Activated CD8-positive, alpha-beta memory T cell treated with anti-CD3 and anti-CD28 coated beads for 48 hours (primary cell): ENCODE data around the gene POLN.
"Not testable (repeated sequence)": the region's sequence is repeated elsewhere in the genome, so short reads cannot be mapped to it uniquely, and the experiment has no call there.

Source experiments
- DNase-seq, 3 experiments: peaks; one replicate each; pipeline ENCODE4 v3.0.0-alpha.2; 2020; ENCODE audit warnings: low read depth in 2 of 3, low spot score in 2 of 3

POLN gene

DNA sequence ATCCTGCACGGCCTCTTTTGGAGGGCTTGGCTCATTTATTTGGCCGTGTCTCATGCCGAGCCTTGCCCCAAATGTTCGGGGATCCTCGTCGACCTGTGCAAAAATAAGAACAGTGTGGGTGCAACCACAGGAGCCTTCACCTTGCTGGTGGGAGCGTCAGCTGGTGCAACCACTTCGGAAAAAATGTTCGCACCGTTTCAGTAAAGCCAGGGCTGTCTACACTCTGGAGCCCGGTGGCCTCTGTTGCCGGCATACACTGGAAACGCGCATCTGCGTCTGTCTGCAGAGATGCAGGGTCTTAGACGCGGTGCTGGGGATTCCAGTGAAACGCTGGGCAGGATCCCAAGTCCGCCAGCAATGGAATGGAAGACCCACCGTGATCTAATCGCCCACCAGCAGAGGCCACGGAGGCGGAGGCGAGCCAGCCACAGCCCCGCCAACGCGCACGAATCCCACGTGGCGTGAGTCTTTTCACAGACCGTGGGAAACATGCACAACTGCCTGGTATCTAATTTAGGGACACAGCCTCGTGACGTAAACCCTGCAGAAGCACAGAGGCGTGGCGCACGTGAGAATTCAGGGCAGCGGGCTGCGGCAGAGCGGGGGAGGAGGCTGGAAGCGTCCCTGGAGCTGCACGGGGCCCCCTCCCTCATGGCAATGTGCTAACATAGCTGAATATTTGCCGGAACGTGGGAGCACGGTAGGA, 33.8 kb upstream of the POLN start:
- DNase-seq, result no peak

DNA sequence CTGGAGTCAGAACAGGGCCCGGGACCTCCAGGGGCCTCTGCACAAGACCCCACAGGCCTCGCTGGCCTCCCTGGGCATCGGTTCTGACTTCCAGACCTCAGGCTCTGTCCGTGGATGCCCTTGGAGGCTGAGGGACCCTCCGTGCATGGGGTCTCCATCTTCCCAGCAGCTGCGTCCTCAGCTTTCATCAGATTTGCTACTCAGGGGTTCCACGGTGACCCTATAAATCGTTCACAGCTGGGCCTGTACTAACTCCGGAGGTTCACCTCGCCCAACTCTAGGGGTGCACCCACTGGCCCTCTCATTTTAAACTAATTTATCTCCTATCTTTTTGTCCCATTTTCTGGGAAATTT, 33.1 kb upstream of the POLN start:
- not testable (repeated sequence) for DNase-seq

DNA sequence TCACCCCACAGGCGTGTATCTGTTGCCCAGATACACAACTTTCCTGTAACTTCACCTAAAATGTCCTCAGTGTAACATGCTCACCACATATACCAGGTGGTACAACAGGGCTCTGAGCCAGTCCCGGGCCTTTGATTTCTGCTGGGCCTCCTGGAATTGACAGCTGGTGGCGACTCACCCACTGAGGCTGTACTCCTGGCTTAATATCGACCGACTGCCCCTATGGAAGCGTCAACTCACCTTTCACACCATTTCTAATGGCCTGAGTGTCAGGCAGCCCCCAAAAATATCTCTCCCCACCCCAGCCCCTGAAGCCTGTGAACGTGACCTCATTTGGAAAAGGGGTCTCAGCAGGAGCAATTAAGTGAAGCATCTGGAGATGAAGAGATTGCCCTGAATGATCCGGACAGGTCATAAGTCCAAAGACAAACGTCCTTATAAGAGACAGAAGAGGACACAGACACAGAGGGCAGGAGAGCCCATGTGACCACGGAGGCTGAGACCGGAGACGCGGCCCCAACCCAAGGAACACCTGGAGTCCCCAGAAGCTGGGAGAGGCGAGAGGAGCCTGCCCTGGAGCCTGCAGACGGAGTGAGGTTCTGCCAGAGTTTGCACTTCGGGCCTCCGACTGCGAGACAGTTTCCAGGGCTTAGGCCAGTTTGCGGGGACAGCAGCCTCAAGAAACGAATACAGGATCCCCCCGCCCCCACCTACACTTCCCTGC, 32.6 kb upstream of the POLN start:
- DNase-seq, result no peak

GRCh38 chr4:2273657-2274319, 31.9 kb upstream of the POLN start:
- DNase-seq, result no peak

- DNase-seq, result no peak
Measured at GRCh38 chr4:2273221-2273620, 31.3 kb upstream of the POLN start.

DNA sequence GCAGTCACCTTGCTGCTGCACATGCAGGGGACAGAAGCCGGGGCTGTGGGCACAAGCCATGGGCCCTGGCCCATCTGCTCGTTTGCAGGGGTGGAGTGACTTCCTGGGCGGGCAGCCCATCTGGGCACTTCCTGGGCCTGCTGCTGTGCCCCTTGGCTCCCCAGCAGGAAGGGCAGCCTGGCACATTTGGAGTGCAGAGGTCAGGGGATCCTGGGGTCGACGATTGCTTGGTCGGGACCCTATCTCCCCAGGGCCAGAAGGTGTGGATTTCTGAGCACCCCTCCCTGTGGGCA, 30.9 kb upstream of the POLN start:
- DNase-seq, result no peak

- DNase-seq, result no peak
Measured at GRCh38 chr4:2272026-2272827, 30.3 kb upstream of the POLN start.

DNA sequence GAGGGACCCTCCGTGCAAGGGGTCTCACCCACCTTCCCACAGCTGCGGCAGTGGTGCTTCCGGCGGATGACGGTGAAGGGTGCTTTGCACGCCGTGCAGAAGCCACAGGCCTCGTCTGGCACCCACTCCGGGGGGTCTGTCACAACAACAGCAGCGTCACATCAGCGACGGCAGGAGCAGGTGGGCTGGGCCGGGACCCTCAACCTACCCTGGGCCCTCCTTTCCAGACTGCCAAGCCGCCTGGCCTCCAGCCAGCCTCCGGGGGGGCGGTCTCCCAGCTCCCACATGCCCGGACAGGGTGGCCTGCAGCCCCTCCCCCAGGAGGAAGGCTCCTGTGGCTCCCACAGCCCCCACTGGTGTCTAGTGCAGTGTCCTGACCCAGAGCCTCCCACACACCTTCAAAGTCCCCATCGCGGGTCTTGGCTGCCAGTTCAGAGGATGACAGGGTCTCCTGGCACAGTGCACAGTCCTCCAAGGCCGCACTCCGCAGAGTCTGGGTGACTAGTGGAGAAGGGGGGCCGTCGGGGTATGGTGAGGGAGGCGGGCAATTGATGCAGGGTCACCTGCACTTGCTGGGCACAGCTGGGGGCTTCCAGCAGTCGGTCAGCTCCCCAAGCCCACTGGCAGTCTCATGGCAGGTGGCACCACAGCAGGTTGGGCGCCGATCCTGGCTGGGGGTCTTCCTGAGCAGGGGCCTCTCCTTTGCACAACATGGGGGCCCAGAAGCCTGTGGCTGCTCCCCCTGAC, 29.5 kb upstream of the POLN start:
- no peak for DNase-seq

- DNase-seq, result no peak
Measured at GRCh38 chr4:2270341-2271165, 28.6 kb upstream of the POLN start.

DNA sequence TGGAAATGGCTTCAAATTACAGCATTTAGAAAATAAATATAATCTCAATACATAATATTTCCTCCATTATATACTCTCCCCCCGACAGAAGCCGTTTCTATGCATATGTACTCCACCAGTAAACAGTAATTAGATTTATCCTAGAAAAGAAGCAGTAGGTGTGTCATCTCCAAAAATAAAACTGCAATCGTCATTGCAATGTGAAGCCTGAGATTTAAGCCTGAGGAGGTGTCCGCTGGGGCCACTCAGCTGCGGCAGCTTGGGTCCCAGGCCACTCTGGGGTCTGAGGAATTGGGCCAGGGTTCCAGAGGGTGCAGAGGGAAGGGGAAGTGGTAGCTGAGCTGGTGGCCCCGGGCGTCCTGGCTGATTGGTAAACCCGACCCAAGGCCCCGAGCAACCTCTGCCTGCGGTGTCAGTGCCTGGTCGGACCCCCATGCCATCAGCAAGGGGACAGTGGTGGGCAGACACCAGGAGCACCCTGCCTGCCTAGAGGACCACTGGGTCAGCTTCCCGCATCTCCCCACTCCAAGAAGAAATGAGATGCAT, 27.8 kb upstream of the POLN start:
- DNase-seq, result no peak

DNA sequence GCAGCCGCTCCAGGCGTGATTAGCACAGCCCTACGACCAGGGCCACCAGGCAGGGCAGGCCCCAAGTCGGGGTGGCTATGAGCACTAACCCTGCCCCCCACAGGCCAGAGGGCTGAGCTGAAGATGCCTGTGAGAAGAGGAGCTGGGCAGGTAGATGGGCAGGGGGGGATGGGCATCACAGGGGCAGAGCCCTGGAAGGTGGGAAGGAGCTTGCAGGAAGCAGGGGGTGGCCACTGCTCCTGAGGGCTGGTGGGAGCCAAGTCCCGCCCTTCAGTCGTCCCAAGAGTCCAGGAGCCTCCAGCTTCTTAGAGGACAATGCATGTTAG, 27.2 kb upstream of the POLN start:
- no peak for DNase-seq

DNA sequence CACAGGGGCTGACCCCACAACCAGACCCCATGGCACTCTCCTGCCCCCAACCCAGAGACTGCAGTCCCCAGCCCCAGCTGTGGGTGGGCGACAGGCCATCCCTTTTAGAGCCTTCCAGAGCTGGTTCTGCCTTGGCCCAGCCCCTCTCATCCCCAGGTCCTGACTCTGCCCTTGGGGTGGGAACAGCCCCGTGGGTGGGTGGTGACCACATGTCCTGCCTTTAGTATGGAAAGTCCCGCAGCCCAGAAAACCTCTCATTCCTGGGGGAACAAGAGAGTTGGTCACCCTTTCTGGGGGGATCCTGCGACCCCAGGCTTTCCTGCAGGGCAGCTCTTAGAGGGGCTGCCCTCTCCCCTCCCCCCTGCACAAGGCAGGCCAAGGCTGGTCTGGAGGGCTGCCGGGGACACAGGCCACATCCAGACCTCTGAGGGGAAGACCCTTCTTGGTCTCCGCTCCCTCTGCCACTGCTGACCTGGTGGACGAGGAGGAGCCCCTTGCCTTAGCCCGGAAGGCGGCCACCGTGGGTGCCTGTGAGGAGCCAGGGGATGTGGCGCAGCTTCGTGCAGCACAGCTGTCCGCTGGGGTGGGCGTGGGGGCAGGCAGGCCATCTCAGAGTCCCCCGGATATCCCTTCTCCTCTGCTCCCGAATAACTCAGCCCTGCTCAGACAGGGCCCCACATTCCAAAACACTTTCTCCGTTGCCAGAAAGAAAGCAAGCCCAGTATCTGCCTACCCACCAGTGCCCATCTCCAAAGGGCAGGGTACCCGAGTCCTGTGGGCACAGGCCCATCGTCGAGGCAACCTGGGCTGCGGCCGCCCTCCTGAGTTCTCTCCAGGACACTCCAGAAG, 26.7 kb upstream of the POLN start:
- no peak for DNase-seq

DNA sequence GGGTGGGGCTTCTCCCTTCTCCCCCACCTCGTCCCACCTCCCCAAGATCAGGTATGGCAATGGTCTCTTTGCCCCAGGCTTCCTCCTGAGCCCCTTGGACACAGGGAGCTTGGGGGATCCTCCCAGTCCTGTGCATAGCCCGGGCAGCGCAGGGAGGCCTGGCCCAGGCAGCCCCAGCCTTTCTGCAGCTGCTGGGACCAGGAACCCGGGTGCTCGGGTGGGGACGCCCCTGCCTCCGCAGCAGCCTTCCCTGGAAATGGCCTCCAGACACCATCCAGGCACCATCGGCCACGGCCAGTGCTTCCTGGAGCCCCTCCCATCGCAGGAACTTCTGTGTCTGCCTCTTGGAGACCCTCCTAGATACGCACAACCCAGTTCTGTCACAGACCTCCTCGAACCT, 25.9 kb upstream of the POLN start:
- DNase-seq, result no peak

- DNase-seq, result no peak
Measured at GRCh38 chr4:2267320-2267811, 25.4 kb upstream of the POLN start.

DNA sequence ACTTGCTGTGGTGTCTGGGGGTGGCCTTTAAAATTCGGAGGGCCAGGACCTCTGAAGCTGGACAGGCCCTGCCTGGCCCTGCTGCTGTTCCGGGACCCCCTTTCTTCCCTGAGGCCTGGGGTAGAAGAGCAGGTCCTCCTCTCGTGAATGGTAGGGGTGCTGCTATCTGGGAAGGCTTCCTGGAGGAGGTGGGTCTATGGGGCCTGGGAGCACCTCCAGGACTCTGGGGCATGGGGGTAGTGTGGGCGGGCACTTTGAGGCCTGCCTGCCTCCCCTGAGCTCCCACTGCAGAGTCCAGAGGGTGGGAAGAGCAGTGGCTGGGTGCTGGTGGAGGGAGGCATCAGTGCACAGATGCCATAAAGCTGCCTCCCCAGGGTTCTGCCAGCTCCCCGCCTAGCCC, 24.9 kb upstream of the POLN start:
- DNase-seq, result no peak

DNA sequence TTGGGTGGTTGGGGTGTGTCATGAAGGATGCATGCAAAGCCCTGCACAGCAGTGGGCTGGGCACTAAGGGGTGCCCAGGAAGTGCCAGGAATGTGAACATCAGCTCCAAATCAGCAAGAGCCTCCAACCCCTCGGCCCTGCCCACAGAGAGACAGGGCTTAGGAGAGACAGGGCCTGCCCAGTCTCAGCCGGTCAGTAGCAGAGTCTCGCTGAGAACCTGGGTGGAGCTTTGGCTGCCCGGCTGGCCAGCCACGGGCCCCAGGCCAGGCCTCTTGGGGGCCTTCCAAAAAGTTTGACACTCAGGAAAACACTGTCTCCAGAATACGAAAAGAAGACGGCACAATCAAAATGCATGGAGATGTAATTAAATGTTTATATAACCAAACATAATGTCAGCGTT, 24.3 kb upstream of the POLN start:
- no peak for DNase-seq

- no peak for DNase-seq
Measured at GRCh38 chr4:2265113-2266110, 23.5 kb upstream of the POLN start.

- no peak for DNase-seq
Measured at GRCh38 chr4:2264481-2265041, 22.6 kb upstream of the POLN start.
